Activated CD4-positive, alpha-beta T cell treated with anti-CD3 and anti-CD28 coated beads for 1 hour (primary cell): ENCODE measurements around the gene SCRN1.

ENCODE experiments used
- DNase-seq: peaks from one replicate; pipeline ENCODE4 v3.0.0-alpha.2; 2020

The SCRN1 gene

GRCh38 chr7:30001998-30002397 lies 12.4 kb upstream of the SCRN1 start:
- DNase-seq, result no peak

- DNase-seq, result no peak
These were observed 8.9 kb upstream of the SCRN1 start for GRCh38 chr7:29998489-29998888.

GRCh38 chr7:29996321-29996720 lies 6.7 kb upstream of the SCRN1 start:
- DNase-seq, result no peak

- no peak for DNase-seq
These were observed 6.1 kb upstream of the SCRN1 start for GRCh38 chr7:29995652-29996051.

GRCh38 chr7:29993140-29993539 lies 3.5 kb upstream of the SCRN1 start:
- no peak for DNase-seq

GRCh38 chr7:29991937-29992336 lies 2.3 kb upstream of the SCRN1 start:
- DNase-seq, result no peak

- no peak for DNase-seq
These were observed 1.3 kb upstream of the SCRN1 start for GRCh38 chr7:29990931-29991330.

GRCh38 chr7:29988424-29989256 lies 961 bp downstream of the SCRN1 start:
- no peak for DNase-seq

- DNase-seq, result no peak
These were observed 1.7 kb downstream of the SCRN1 start for GRCh38 chr7:29987811-29988317.

- DNase-seq, result no peak
These were observed 2.5 kb downstream of the SCRN1 start for GRCh38 chr7:29987083-29987482.

- no peak for DNase-seq
These were observed 9.4 kb downstream of the SCRN1 start for GRCh38 chr7:29980151-29980550.

- DNase-seq, result no peak
These were observed 11.5 kb downstream of the SCRN1 start for GRCh38 chr7:29977886-29978651.

- no peak for DNase-seq
These were observed 12.8 kb downstream of the SCRN1 start for GRCh38 chr7:29976673-29977415.

- no peak for DNase-seq
These were observed 13.3 kb downstream of the SCRN1 start for GRCh38 chr7:29976266-29976665.

- DNase-seq, result no peak
These were observed 14.0 kb downstream of the SCRN1 start for GRCh38 chr7:29975561-29975960.

GRCh38 chr7:29974286-29974685 lies 15.3 kb downstream of the SCRN1 start:
- DNase-seq, result no peak

- no peak for DNase-seq
These were observed 17.3 kb downstream of the SCRN1 start for GRCh38 chr7:29972315-29972669.

GRCh38 chr7:29971566-29972314 lies 17.9 kb downstream of the SCRN1 start:
- DNase-seq, result no peak

GRCh38 chr7:29970158-29970557 lies 19.4 kb downstream of the SCRN1 start:
- DNase-seq, result no peak

- no peak for DNase-seq
These were observed 19.9 kb downstream of the SCRN1 start for GRCh38 chr7:29969738-29970137.

GRCh38 chr7:29968683-29969395 lies 20.8 kb downstream of the SCRN1 start:
- no peak for DNase-seq

- no peak for DNase-seq
These were observed 24.6 kb downstream of the SCRN1 start for GRCh38 chr7:29965030-29965429.
